PFSK-1 (cell line): ENCODE data around the gene DSP.

Experiments
- POLR2AphosphoS5 ChIP-seq: IDR thresholded peaks from 2 replicates; pipeline ENCODE4 v1.6.1; 2012; ENCODE audit warnings: low read depth, mild to moderate bottlenecking, control low read depth, low read length, moderate library complexity
- REST ChIP-seq, 2 experiments: IDR thresholded peaks; 2 replicates each; pipeline versions ENCODE4 v1.6.1 to v1.8.0; 2011 to 2012; ENCODE audit warnings: low read depth in 2 of 2, low read length in 2 of 2, control low read depth in 1 of 2, inconsistent platforms in 1 of 2, mild to moderate bottlenecking in 1 of 2, moderate library complexity in 1 of 2; ENCODE audit not compliant: insufficient read depth in 1 of 2

- TF ChIP-seq REST (IDR thresholded peaks at IDR 0.05; ENCODE audit: insufficient read depth in 1 of 2, low read depth in 2 of 2, low read length in 2 of 2) (no peak), POLR2AphosphoS5 (no peak)
These were observed 47.6 kb upstream of the DSP start for GRCh38 chr6:7493866-7494265.
